Loucy (cell line): ENCODE measurements around the gene SLC25A4.

ENCODE experiments used
- CTCF ChIP-seq: fragments of 200-600 bp; sonication (generic); conservative IDR thresholded peaks from 2 replicates; pipeline ENCODE4 v1.5.1; 2014; ENCODE audit warnings: mild to moderate bottlenecking, antibody characterized with exemption, low read length
- EZH2phosphoT487 ChIP-seq: fragments of 200-600 bp; IDR thresholded peaks from 2 replicates; pipeline ENCODE4 v1.6.1; 2018; ENCODE audit warnings: antibody characterized with exemption, mild to moderate bottlenecking, moderate library complexity, borderline replicate concordance

- TF ChIP-seq EZH2phosphoT487 (no peak), CTCF (no peak)
Observed at GRCh38 chr4:185139736-185140135, 3.3 kb upstream of the SLC25A4 start.
